Esophagus muscularis mucosa (tissue), 4 donors: ENCODE measurements around the gene UXT. TPM values are rescaled to one million over a fixed set of nuclear protein-coding genes. Genes with fewer than 3 reads are reported as not detected.
"Not testable (repeated sequence)": the region's sequence is repeated elsewhere in the genome, so short reads cannot be mapped to it uniquely, and the experiment has no call there.

Experiments used
- DNase-seq: peaks from one replicate; pipeline ENCODE4 v3.0.0-alpha.2; 2017; ENCODE audit errors: extremely low spot score
- H3K27ac ChIP-seq, 4 donors: fragments of 200-600 bp; sonication (generic); replicated peaks in 1 of 4; 1 replicate in 3 of 4; 2 replicates in 1 of 4; pipeline ENCODE4 v1.5.1; 2016 to 2019; ENCODE audit warnings: mild to moderate bottlenecking in 1 of 4
- H3K27me3 ChIP-seq, 4 donors: fragments of 200-600 bp; sonication (generic); one replicate each; pipeline versions ENCODE4 v1.5.1 to v1.6.0; 2016 to 2019
- H3K36me3 ChIP-seq, 4 donors: fragments of 200-600 bp; sonication (generic); one replicate each; pipeline ENCODE4 v1.5.1; 2016 to 2019
- H3K4me1 ChIP-seq, 4 donors: fragments of 200-600 bp; sonication (generic); one replicate each; pipeline ENCODE4 v1.5.1; 2016 to 2019
- H3K4me3 ChIP-seq, 4 donors: fragments of 200-600 bp; sonication (generic); 1 replicate in 2 of 4; 2 replicates in 2 of 4; pipeline ENCODE4 v1.5.1; 2016 to 2019; ENCODE audit warnings: mild to moderate bottlenecking in 4 of 4, moderate library complexity in 1 of 4
- H3K9me3 ChIP-seq, 4 donors: fragments of 200-600 bp; sonication (generic); 1 replicate in 3 of 4; 2 replicates in 1 of 4; pipeline ENCODE4 v1.5.1; 2016 to 2019
- CTCF ChIP-seq, 3 experiments: fragments of 200-600 bp in 2 of 3; fragments of 450-650 bp in 1 of 3; sonication (generic) in 2 of 3; IDR thresholded peaks; one replicate each; pipeline ENCODE4 v1.5.1; 2017 to 2019; ENCODE audit warnings: antibody characterized with exemption in 3 of 3, mild to moderate bottlenecking in 2 of 3, moderate library complexity in 1 of 3
- EP300 ChIP-seq: sonication (generic); formaldehyde crosslinking; IDR thresholded peaks from one replicate; pipeline ENCODE4 v1.6.1; 2017; ENCODE audit warnings: antibody characterized with exemption
- POLR2A ChIP-seq: fragments of 450-650 bp; IDR thresholded peaks from one replicate; pipeline ENCODE4 v1.6.1; 2017; ENCODE audit warnings: antibody characterized with exemption, moderate library complexity, mild to moderate bottlenecking, low read depth
- POLR2AphosphoS5 ChIP-seq, 2 donors: sonication (generic); formaldehyde crosslinking; IDR thresholded peaks; one replicate each; pipeline ENCODE4 v1.6.1; 2017; ENCODE audit warnings: antibody characterized with exemption in 2 of 2
- WGBS: methylation state at CpG from one replicate; pipeline ENCODE4 v1.1.5; 2018; 5-methylcytosine and 5-hydroxymethylcytosine counted together
- intact Hi-C: fragments of 100-400 bp; cut with DNase I; formaldehyde crosslinking; loops from one replicate; pipeline ENCODE4 v1.15.1; 2023
- total RNA-seq, 4 donors: library from RNA; depleted of rRNA; stranded (reverse); fragments of >200 nt; gene quantifications; one replicate each; pipeline versions ENCODE4 v1.1.0 to v1.2.1, GENCODE V29; 2016

UXT gene
- total RNA-seq, 4 donors from 2014 or later = 75.9 to 98.0 (median 90.4) TPM

DNA sequence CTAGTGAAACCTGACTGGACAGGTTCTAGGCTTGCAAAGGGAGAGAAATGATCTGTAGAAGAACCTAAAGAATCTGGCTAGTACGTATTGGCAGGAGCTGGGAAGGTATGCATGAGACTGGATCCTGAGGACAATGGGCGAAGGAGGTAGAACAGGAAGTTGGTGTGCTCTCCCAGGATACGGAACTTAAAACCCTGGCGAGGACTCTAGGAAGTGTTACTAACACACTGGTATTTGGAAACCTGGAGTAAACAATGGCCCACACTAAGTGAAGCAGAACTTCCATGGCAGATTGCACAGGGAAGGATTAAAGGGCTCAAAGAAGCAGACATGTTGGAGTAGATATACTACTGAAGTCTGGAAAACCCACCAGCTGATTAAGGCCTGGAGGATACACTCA, 48.5 kb downstream of the UXT start:
- intact Hi-C loops = no loop called here
- Histone ChIP-seq H3K27ac (no peak overlapping the region), H3K4me1 (no peaks in the 10 kb centered on the region), H3K9me3 (no peaks in the 10 kb centered on the region), H3K36me3 (no peaks in the 10 kb centered on the region), H3K4me3 (no peak overlapping the region), H3K27me3 (no peaks in the 10 kb centered on the region)
- DNase-seq = no peak
- WGBS = 82% methylated on average over 4 of the region's 4 CpGs
- TF ChIP-seq CTCF (IDR thresholded peaks at IDR 0.05) = no peak
- TF ChIP-seq EP300 = no peak
- no peak for TF ChIP-seq POLR2A
- TF ChIP-seq POLR2AphosphoS5 (IDR thresholded peaks at IDR 0.05) = no peak

DNA sequence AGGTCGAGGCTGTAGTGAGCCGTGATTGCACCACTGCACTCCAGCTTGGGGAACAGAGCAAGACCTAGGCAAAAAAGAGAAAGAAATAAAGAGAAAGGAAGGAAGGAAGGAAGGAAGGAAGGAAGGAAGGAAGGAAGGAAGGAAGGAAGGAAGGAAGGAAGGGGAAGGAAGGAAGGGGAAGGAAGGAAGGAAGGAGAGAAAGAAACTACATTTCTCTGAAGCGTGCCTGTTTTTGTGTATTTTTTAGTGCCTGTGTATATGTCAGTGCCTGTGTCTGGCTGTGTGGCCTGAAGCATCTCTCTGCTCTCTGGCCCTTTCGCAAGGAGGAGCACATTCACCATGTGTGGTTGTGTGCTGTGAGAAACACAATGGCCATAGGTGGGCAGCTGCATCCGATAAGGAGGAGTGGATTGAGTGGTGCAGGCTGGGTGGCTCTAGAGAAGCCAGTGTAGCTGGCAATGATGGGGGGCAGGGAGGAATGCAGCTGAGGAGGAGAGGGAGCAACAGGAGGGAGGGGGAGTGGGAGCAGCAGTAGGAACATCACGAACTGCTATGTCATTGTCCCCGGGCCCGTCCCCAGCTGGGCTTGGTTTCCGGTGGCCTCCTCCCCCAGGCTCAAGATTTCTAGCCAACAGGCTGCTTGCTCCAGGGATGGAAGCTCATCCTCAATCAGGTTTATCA, 50.7 kb downstream of the UXT start:
- Histone ChIP-seq H3K9me3 (no peaks in the 10 kb centered on the region), H3K27ac (no peak overlapping the region), H3K27me3 (no peaks in the 10 kb centered on the region), H3K36me3 (no peaks in the 10 kb centered on the region), H3K4me1 (no peaks in the 10 kb centered on the region), H3K4me3 (no peak overlapping the region)
- intact Hi-C loops = no loop called here
- TF ChIP-seq EP300 (no peak), POLR2A (no peak), CTCF (IDR thresholded peaks at IDR 0.05) (no peak), POLR2AphosphoS5 (IDR thresholded peaks at IDR 0.05) (no peak)
- WGBS = 60% methylated on average over 6 of the region's 9 CpGs
- DNase-seq = no peak

DNA sequence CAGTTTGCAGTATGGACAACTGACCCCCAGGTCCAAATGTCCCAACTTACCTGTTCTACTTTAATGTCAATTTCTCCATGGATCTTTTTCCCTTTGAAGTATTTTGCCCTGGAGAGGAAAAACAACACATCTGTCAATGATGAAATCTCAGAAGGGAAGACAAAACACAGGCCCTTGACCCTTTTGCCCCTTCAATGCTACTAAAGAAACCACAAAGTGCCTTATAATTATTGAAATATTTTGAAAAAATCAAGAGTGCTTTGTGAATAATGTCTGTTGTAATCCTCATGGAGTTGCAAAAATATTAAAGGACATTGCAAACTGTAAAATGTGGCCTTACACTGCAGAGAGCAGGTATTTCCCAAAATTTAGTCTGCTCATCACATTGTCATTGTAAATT, 51.9 kb downstream of the UXT start:
- intact Hi-C loops = no loop called here
- no peak overlapping the region for H3K27ac ChIP-seq

GRCh38 chrX:47605024-47605423, 54.0 kb downstream of the UXT start:
- Histone ChIP-seq H3K36me3 (no peaks in the 10 kb centered on the region), H3K4me1 (no peaks in the 10 kb centered on the region), H3K27ac (no peak overlapping the region), H3K9me3 (peaks cover 0 to 7% (median 0%) of the 10 kb centered on the region in 4 donors), H3K4me3 (no peak overlapping the region), H3K27me3 (no peaks in the 10 kb centered on the region)
- no peak for TF ChIP-seq POLR2A
- no peak for TF ChIP-seq EP300
- no peak for TF ChIP-seq POLR2AphosphoS5 (IDR thresholded peaks at IDR 0.05)
- no peak for TF ChIP-seq CTCF (IDR thresholded peaks at IDR 0.05)
- DNase-seq = no peak
- intact Hi-C loops = no loop called here
- WGBS = 63% methylated on average over 9 of the region's 9 CpGs

More for the DNA sequence above, 51.9 kb downstream of the UXT start:
- Histone ChIP-seq H3K9me3 (no peaks in the 10 kb centered on the region), H3K4me3 (no peak overlapping the region), H3K36me3 (no peaks in the 10 kb centered on the region), H3K27me3 (no peaks in the 10 kb centered on the region), H3K4me1 (no peaks in the 10 kb centered on the region)
- TF ChIP-seq CTCF (IDR thresholded peaks at IDR 0.05) (no peak), EP300 (no peak), POLR2A (no peak), POLR2AphosphoS5 (IDR thresholded peaks at IDR 0.05) (no peak)
- no peak for DNase-seq

GRCh38 chrX:47603125-47603524, 55.9 kb downstream of the UXT start:
- H3K27me3 ChIP-seq, intact Hi-C loops, H3K4me1 ChIP-seq, H3K4me3 ChIP-seq, H3K36me3 ChIP-seq, DNase-seq, H3K27ac ChIP-seq: not testable (repeated sequence)
- peaks cover 0 to 12% (median 0%) of the 10 kb centered on the region in 4 donors for H3K9me3 ChIP-seq
- WGBS = 87% methylated on average over 4 of the region's 4 CpGs

Other genes starting within 250 kb of the UXT start
- gene ZNF41, start 176.0 kb downstream of the UXT start, total RNA-seq = 1 to 10 TPM; 7.5 to 9.0 (median 7.6) TPM
- 10 to 100 TPM; 39.3 to 49.6 (median 42.8) TPM for gene ARAF, start 98.0 kb downstream of the UXT start, total RNA-seq
- gene TIMP1, start 76.7 kb downstream of the UXT start, total RNA-seq = 100 to 1,000 TPM in 3 of 4 donors, 10 to 100 TPM in 1; 82.6 to 251 (median 178) TPM
- under 1 TPM; 0.42 to 0.98 (median 0.56) TPM for gene SYN1, start 39.3 kb downstream of the UXT start, total RNA-seq
- gene CFP, start 29.2 kb downstream of the UXT start, total RNA-seq = 10 to 100 TPM in 2 of 4 donors, 1 to 10 TPM in 2; 6.8 to 16.1 (median 9.9) TPM
- gene ELK1, start 8.6 kb downstream of the UXT start, total RNA-seq = 10 to 100 TPM; 19.1 to 35.3 (median 25.1) TPM
- 10 to 100 TPM in 1 of 4 donors, 1 to 10 TPM in 3; 4.8 to 12.6 (median 5.5) TPM for gene ZNF81, start 177.7 kb upstream of the UXT start, total RNA-seq